GM12873 (cell line): ENCODE results near the gene PNMT.

Experiments
- TF ChIP-seq, protein P1 (sequence below): IDR thresholded peaks from 2 replicates; pipeline ENCODE4 v1.5.1; 2012; ENCODE audit warnings: low read depth, mild to moderate bottlenecking, moderate library complexity, low read length, control low read depth; ENCODE audit not compliant: insufficient read depth; ENCODE audit errors: missing control alignments

The PNMT gene

DNA sequence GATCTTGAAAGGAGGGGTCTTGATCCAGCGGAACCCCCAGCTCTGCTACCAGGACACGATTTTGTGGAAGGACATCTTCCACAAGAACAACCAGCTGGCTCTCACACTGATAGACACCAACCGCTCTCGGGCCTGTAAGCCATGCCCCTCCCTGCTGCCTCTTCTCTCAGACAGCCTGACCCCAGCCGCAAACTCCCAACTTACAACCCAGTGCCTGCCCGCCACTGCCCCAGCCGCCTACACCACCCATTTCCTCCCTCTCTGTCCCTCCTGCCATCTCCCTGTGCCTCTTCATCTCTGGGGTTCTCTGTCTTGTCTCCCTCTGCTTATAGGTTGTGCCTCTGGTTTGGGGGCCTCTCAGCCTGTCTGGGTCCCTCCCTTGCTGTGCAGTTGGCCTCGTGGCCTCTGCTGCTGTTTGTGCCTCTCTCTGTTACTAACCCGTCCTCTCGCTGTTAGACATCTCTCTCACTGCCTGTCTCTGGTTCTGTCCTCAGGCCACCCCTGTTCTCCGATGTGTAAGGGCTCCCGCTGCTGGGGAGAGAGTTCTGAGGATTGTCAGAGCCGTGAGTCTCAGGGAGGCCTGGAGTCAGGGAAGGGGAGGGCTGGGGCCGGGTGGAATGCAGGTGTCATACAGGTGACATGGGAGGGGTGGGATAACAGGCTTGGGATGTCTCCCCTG is 41.2 kb downstream of the PNMT start:
- TF ChIP-seq, protein P1, sequence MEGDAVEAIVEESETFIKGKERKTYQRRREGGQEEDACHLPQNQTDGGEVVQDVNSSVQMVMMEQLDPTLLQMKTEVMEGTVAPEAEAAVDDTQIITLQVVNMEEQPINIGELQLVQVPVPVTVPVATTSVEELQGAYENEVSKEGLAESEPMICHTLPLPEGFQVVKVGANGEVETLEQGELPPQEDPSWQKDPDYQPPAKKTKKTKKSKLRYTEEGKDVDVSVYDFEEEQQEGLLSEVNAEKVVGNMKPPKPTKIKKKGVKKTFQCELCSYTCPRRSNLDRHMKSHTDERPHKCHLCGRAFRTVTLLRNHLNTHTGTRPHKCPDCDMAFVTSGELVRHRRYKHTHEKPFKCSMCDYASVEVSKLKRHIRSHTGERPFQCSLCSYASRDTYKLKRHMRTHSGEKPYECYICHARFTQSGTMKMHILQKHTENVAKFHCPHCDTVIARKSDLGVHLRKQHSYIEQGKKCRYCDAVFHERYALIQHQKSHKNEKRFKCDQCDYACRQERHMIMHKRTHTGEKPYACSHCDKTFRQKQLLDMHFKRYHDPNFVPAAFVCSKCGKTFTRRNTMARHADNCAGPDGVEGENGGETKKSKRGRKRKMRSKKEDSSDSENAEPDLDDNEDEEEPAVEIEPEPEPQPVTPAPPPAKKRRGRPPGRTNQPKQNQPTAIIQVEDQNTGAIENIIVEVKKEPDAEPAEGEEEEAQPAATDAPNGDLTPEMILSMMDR: no peak

DNA sequence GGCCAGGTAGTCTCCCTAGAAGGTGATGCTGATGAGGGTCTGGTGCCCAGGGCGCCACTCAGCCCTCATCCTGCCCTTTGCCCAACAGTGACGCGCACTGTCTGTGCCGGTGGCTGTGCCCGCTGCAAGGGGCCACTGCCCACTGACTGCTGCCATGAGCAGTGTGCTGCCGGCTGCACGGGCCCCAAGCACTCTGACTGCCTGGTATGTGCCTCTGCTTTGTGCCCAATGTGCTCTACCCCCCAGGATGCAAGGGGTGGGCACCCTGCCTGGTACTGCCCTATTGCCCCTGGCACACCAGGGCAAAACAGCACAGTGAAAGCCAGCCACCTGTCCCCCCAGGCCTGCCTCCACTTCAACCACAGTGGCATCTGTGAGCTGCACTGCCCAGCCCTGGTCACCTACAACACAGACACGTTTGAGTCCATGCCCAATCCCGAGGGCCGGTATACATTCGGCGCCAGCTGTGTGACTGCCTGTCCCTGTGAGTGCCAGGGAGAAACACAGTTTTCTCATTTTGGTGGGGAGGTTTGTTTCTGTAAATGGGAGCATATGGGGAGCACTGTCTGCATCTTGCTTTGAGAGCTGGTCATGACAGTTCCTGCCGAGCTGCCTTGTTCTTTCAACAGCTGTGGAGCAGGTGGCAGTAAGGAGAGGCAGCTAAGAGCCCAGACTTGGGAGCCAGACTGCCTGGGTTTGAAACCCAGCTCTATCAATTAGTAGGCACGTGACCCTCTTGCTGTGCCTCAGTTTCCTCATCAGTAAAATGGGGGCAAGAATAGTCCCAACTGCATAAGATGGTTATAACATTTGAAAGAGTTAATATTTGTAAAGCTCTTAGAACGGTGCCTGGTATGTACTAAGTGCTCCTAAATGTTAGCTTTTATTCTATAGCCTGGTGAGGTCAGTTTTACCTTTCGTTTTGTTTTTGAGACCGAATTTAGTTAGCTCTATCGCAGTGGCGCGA is 42.0 kb downstream of the PNMT start:
- TF ChIP-seq, protein P1: no peak

DNA sequence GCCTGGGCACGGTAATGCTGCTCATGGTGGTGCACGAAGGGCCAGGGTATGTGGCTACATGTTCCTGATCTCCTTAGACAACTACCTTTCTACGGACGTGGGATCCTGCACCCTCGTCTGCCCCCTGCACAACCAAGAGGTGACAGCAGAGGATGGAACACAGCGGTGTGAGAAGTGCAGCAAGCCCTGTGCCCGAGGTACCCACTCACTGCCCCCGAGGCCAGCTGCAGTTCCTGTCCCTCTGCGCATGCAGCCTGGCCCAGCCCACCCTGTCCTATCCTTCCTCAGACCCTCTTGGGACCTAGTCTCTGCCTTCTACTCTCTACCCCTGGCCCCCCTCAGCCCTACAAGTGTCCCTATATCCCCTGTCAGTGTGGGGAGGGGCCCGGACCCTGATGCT is 43.6 kb downstream of the PNMT start:
- TF ChIP-seq, protein P1: no peak

DNA sequence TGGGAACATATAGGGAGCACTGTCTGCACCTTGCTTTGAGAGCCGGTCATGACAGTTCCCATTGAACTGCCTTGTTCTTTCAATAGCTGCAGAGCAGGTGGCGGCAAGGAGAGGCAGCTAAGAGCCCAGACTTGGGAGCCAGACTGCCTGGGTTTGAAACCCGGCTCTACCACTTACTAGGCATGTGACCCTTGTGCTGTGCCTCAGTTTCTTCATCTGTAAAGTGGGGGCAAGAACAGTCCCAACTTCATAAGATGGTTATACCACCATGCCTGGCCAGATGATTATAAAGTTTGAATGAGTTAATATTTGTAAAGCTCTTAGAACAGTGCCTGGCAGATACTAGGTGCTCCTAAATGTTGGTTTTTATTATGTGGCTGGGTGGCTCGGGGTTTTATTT is 46.0 kb downstream of the PNMT start:
- TF ChIP-seq, protein P1: no peak

DNA sequence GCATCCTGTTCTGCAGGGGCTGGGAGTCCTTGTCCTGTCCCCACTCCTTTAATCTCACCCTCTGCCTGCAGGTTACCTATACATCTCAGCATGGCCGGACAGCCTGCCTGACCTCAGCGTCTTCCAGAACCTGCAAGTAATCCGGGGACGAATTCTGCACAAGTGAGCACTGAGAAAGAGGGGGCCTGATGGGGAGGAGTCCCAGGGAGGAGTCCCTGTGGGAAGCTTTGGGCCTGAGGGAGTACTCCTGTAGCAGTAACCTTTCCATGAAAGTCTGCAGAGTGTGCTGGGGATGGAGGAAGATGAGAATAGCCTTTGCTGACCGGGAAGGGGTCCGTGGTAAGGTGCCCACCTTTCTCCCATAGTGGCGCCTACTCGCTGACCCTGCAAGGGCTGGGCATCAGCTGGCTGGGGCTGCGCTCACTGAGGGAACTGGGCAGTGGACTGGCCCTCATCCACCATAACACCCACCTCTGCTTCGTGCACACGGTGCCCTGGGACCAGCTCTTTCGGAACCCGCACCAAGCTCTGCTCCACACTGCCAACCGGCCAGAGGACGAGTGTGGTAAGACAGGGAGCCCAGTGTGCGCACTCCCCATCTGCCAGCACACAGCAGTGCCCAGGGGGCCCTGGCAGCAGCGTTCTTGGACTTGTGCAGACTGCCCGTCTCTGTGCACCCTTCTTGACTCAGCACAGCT is 47.3 kb downstream of the PNMT start:
- TF ChIP-seq, protein P1: no peak

DNA sequence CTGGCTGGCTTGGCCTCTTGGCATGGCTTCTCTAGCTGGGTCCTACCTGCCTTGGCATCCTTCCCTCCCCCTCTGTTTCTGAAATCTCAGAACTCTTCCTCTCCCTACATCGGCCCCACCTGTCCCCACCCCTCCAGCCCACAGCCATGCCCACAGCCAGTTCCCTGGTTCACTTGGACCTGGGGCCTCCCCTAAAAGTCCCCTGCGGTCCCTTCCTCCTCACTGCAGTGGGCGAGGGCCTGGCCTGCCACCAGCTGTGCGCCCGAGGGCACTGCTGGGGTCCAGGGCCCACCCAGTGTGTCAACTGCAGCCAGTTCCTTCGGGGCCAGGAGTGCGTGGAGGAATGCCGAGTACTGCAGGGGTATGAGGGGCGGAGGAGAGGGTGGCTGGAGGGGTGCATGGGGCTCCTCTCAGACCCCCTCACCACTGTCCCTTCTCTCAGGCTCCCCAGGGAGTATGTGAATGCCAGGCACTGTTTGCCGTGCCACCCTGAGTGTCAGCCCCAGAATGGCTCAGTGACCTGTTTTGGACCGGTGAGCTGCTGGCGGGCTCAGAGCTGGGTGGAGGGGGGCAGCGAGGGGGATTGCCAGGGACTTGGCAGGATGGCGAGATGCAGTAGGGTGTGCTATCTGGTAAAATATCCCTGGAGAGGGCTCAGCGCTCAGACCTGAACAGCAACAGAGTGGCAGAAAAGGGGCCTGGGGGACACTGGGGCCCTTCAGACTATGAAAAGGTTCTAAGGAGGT is 48.0 kb downstream of the PNMT start:
- TF ChIP-seq, protein P1: no peak
